Measurements from ENCODE around the gene TNFSF8.
A peak's percentile ranks its signal among the peaks of the same experiment; 100 is the strongest.

Gene TNFSF8

DNA sequence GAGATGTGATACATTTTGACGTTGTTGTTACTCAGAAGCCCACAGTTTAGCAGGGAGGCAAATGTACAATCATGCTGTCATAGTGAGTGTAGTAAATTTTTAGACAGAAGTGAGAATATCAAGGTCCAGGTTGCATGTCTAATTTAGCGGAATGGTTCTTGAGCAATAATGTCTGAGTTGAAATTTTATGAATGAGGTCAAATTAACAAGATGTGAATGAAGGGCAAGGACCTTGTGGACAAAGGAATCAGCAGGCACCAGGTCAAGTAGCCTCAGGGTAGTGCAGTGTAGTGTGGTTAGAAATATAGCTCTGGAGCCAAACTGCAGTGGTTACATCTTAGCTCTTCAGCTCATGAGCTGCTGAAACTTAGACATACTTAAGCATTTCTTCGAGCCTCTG lies 36.2 kb downstream of the TNFSF8 start:
- intact Hi-C loops (cut with micrococcal nuclease) = no loop called here

DNA sequence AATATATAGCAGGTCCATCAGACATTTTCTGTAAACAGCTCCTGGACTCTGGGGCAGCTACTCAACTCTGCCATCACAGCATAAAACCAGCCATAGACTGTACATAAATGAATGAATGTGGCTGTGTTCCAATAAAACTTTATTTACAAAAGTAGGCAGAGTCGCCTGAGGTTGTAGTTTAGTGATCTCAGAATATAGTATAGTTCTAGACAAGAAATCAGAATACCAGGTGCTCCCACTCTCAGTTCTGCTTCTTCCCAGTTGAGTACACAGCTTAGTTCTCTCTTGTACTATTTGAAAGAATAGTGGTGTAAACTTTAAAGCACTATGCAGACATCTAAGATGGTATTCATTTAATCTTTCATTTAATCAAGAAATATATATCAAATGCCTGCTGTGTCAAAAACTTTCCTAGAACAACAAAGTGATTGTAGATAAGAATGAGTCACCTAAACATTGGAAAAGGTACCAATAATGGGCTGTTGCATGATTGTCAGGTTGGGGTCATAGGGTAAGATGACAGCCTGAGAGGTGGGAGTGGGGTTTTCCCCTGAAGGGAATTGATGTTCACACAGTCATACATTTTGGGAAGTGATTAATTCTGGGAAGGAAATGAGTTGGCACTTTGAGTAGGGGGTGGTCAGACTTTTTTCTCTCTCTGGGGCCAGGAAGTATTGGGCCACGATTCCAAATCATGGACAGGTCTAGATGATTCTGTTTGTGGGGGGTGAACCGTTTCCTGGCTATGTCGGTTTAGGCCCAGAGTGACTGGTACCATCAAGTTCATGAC lies 37.0 kb downstream of the TNFSF8 start:
- Mint-ChIP-seq H3K4me1 (ENCODE audit: low read depth) (peaks cover 47% of the 10 kb centered on the region), H3K4me3 (no peak overlapping the region), H3K9me3 (no peaks in the 10 kb centered on the region), H3K27ac (peak overlapping the region; percentile 79), H3K36me3 (ENCODE audit: low read depth) (no peaks in the 10 kb centered on the region), H3K27me3 (peaks cover 6% of the 10 kb centered on the region)
- intact Hi-C loops (cut with micrococcal nuclease) = no loop called here

More for the DNA sequence above, 36.2 kb downstream of the TNFSF8 start:
- no peaks in the 10 kb centered on the region for H3K9me3 Mint-ChIP-seq
- no peaks in the 10 kb centered on the region for H3K36me3 Mint-ChIP-seq (ENCODE audit: low read depth)
- H3K27ac Mint-ChIP-seq = peak overlapping the region; percentile 79
- H3K27me3 Mint-ChIP-seq = peaks cover 4% of the 10 kb centered on the region
- H3K4me3 Mint-ChIP-seq = no peak overlapping the region
- H3K4me1 Mint-ChIP-seq (ENCODE audit: low read depth) = peaks cover 39% of the 10 kb centered on the region

DNA sequence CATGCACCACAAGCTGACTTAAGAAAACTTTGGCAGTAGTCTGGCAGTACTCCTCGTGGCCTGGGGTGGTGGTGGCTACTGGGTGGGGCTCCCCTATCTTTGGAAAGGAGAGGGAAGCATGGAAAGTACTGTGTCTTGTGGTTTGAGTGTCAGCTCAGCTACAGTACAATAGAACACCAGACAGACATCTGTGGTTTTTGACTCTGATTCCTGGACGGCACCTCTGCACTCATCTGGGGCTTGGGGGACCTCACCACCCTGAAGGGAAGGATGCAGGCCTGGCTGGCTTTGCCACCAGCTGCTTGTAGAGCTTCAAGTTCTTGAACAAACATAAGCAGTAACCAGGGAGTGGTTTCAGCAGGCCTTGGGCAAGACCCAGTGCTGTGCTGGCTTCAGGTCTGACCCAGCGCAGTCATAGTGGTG lies 40.6 kb downstream of the TNFSF8 start:
- Mint-ChIP-seq H3K4me1 (ENCODE audit: low read depth) (peaks cover 35% of the 10 kb centered on the region), H3K9me3 (peaks cover 24% of the 10 kb centered on the region), H3K36me3 (ENCODE audit: low read depth) (peaks cover 9% of the 10 kb centered on the region), H3K27ac (peak overlapping the region; percentile 55), H3K27me3 (peaks cover 7% of the 10 kb centered on the region), H3K4me3 (no peak overlapping the region)
- intact Hi-C loops (cut with micrococcal nuclease) = no loop called here

DNA sequence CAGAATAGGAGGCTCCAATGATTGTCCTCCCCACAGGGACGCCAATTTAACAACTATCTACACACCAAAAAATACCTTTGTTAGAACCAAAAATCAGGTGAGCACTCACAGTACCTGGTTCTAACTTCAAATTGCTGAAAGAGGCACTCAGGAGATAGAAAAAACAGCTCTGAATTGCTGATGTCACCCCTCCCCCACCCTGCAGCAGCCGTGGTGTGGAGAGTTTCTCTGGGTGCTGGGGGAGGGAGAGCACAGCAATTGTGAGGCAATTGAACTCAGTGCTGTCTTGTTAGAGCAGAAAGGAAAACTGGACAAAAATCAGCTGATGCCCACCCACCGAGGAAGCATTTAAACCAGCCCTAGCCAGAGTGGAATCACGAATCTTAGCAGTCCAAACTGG lies 41.8 kb downstream of the TNFSF8 start:
- intact Hi-C loops (cut with micrococcal nuclease) = no loop called here
- Mint-ChIP-seq H3K27me3 (peaks cover 3% of the 10 kb centered on the region), H3K27ac (no peak overlapping the region), H3K4me1 (ENCODE audit: low read depth) (peaks cover 23% of the 10 kb centered on the region), H3K36me3 (ENCODE audit: low read depth) (peaks cover 14% of the 10 kb centered on the region), H3K4me3 (no peak overlapping the region), H3K9me3 (peaks cover 29% of the 10 kb centered on the region)

DNA sequence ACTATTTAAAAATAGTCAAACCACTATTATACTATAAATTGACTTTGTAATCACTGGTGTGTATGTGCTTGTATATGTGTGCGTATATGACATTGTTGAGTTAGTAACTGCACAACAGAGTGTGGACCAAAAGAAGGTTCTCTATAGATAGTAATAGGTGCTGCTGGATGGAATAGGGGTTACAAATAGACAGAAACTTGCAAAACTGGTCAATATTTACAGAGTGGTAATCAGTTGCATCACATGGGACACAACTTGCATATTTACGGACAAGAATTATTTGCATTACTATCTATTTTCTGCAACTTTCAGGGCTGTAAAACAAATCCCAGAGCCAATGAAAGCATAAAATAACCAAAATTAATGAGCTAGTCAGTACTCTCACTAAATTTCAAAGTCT lies 42.4 kb downstream of the TNFSF8 start:
- peaks cover 3% of the 10 kb centered on the region for H3K27me3 Mint-ChIP-seq
- H3K27ac Mint-ChIP-seq = no peak overlapping the region
- peaks cover 14% of the 10 kb centered on the region for H3K36me3 Mint-ChIP-seq (ENCODE audit: low read depth)
- H3K4me1 Mint-ChIP-seq (ENCODE audit: low read depth) = peaks cover 20% of the 10 kb centered on the region
- peaks cover 29% of the 10 kb centered on the region for H3K9me3 Mint-ChIP-seq
- intact Hi-C loops (cut with micrococcal nuclease) = no loop called here
- no peak overlapping the region for H3K4me3 Mint-ChIP-seq

DNA sequence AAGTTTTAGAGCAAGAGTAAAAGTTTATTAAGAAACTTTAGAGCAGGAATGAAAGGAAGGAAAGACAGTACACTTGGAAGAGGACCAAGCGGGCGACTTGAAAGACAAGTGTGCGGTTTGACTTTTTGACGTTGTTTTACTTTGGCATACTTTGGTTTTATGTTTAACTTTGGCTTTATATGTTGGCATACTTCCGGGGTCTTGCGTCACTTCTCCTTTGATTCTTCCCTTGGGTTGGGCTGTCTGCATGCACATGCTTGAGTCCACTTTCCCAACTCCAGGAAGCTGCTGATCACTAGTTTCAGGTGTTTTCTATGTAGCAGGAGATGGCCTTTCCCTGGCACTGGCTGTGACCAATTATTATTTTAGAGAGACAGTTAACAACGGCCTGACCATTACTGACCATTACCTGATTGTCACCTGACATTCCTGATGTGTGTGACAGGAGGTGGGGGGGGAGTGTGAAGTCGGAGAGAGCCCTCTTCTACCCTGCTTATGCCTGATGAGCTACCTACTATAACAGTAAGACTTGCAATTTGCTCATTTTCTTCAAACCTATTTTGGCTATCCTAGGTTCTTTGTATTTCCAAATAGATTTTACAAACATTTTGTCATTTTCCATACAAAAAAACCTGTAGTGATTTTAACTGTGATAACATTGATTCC lies 45.5 kb downstream of the TNFSF8 start:
- Mint-ChIP-seq H3K4me3 (no peak overlapping the region), H3K27ac (no peak overlapping the region), H3K4me1 (ENCODE audit: low read depth) (peaks cover 15% of the 10 kb centered on the region), H3K36me3 (ENCODE audit: low read depth) (peaks cover 14% of the 10 kb centered on the region), H3K9me3 (peaks cover 29% of the 10 kb centered on the region), H3K27me3 (peaks cover 3% of the 10 kb centered on the region)
- intact Hi-C loops (cut with micrococcal nuclease) = no loop called here

DNA sequence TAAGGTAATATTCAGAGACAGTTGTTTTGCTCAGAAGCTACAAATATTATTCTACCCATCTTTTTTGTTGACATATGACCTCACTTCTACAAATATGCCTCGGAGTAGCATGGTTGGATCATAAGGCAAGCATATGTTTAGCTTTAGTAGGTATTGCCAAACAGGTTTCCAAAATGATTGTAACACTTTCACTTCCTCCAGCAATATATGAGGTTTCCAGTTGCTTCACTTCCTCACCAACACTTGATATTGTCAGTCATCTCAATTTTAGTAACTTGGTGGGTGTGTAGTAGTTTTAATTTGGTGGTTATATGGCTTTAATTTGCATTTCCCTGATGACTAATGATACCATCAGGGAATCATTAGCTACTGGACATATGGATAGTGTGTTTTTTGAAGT lies 46.7 kb downstream of the TNFSF8 start:
- Mint-ChIP-seq H3K36me3 (ENCODE audit: low read depth) (peaks cover 14% of the 10 kb centered on the region), H3K9me3 (peaks cover 29% of the 10 kb centered on the region), H3K27ac (no peak overlapping the region), H3K4me1 (ENCODE audit: low read depth) (peaks cover 3% of the 10 kb centered on the region), H3K4me3 (no peak overlapping the region), H3K27me3 (peaks cover 1% of the 10 kb centered on the region)
- intact Hi-C loops (cut with micrococcal nuclease) = no loop called here

DNA sequence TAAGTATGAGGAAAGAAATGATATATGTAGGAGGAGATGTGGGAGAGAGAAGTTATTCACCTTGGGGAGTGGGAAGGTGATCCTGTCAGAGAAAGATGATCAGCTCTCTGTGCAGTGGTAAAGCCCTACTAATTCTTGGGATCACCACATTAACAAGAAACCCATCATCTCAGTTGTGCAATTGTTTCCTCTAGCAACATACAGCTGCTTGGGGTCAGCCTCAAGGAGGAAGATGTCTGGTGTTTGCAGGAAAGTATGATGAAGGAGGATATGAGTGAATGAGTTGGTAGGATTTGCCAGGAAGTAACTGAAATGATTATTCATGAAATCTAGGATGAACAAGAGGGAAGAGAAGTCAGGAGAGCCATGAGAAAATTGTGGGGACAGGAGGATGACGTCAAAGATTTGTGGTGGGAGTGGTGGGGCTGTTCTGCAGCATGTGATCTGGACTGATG lies 50.1 kb downstream of the TNFSF8 start:
- H3K36me3 Mint-ChIP-seq (ENCODE audit: low read depth) = peaks cover 8% of the 10 kb centered on the region
- H3K4me1 Mint-ChIP-seq (ENCODE audit: low read depth) = no peaks in the 10 kb centered on the region
- no peaks in the 10 kb centered on the region for H3K27me3 Mint-ChIP-seq
- no peak overlapping the region for H3K27ac Mint-ChIP-seq
- H3K4me3 Mint-ChIP-seq = no peak overlapping the region
- intact Hi-C loops (cut with micrococcal nuclease) = no loop called here
- peaks cover 38% of the 10 kb centered on the region for H3K9me3 Mint-ChIP-seq

DNA sequence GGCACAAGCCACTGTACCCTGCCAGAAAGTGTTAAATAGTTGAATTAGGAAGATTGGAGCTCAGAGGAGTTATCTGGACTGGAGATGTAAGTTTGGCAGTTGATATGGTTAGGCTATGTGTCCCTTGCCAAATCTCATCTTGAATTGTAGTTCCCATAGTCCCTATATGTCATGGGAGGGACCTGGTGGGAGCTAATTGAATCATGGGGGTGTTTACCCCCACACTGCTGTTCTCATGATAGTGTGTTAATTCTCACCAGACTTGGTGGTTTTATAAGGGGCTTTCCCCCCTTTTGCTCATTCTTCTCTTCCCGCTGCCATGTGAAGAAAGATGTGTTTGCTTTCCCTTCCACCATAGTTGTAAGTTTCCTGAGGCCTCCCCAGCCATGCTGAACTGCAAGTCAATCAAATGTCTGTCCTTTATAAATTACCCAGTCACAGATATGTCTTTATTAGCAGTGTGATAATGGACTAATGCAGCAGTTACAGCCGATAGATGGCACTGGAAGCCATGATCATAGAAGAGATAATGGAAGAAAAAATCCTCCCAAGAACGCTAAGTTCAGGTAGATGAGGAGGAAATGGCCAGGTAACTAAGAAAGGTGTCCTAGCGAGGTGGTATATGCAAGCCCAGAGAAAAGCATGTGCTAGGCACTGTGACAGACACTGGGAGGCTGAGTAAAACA lies 51.4 kb downstream of the TNFSF8 start:
- no peaks in the 10 kb centered on the region for H3K4me1 Mint-ChIP-seq (ENCODE audit: low read depth)
- H3K4me3 Mint-ChIP-seq = no peak overlapping the region
- H3K36me3 Mint-ChIP-seq (ENCODE audit: low read depth) = no peaks in the 10 kb centered on the region
- peaks cover 42% of the 10 kb centered on the region for H3K9me3 Mint-ChIP-seq
- no peaks in the 10 kb centered on the region for H3K27me3 Mint-ChIP-seq
- intact Hi-C loops (cut with micrococcal nuclease) = no loop called here
- no peak overlapping the region for H3K27ac Mint-ChIP-seq

DNA sequence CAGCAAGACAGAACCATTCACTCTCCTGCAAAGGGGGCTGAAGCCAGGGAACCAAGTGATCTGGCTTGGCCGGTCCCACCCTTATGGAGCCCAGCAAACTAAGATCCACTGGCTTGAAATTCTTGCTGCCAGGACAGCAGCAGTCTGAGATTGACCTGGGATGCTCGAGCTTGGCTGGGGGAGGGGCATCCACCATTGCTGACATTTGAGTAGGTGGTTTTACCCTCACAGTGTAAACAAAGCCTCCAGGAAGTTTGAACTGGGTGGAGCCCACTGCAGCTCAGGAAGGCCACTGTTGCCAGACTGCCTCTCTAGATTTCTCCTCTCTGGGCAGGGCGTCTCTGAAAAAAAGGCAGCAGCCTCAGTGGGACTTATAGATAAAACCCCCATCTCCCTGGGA lies 60.5 kb downstream of the TNFSF8 start:
- intact Hi-C loops (cut with micrococcal nuclease) = no loop called here
- Mint-ChIP-seq H3K27me3 (peaks cover 2% of the 10 kb centered on the region), H3K36me3 (ENCODE audit: low read depth) (no peaks in the 10 kb centered on the region), H3K4me3 (no peak overlapping the region), H3K4me1 (ENCODE audit: low read depth) (peaks cover 8% of the 10 kb centered on the region), H3K27ac (no peak overlapping the region), H3K9me3 (peaks cover 9% of the 10 kb centered on the region)

DNA sequence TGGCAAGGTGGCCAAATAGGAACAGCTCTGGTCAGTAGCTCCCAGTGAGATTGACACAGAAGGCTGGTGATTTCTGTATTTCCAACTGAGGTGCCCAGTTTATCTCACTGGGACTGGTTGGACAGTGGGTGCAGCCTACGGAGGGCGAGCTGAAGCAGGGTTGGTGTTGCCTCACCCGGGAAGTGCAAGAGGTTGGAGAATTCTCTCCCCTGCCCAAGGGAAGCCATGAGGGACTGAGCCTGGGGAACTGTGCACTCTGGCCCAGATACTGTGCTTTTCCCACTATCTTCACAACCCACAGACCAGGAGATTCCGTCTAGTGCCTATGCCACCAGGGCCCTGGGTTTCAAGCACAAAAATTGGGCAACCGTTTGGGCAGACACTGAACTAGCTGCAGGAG lies 61.0 kb downstream of the TNFSF8 start:
- Mint-ChIP-seq H3K27me3 (peaks cover 2% of the 10 kb centered on the region), H3K27ac (no peak overlapping the region), H3K4me3 (no peak overlapping the region), H3K4me1 (ENCODE audit: low read depth) (peaks cover 8% of the 10 kb centered on the region), H3K36me3 (ENCODE audit: low read depth) (no peaks in the 10 kb centered on the region), H3K9me3 (peaks cover 5% of the 10 kb centered on the region)
- intact Hi-C loops (cut with micrococcal nuclease) = no loop called here

DNA sequence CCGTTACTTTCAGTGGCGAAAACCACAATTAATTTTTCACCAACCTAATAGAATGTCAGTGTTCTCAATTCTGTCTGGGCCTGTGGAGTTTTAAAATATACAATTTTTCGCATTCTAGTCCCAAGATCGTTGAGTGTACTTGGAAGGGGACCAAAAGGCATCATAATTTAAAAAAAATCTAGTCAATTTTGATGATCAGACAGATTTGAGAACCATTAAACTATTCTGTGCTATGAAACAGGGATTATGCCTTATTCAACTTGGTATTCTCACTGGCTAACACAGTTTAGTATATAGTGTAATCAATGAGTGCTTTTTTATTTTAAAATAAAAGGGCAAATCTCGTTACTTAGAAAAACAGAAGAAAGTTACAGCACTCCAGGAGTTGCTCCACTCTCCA lies 63.1 kb downstream of the TNFSF8 start:
- Mint-ChIP-seq H3K9me3 (no peaks in the 10 kb centered on the region), H3K36me3 (ENCODE audit: low read depth) (no peaks in the 10 kb centered on the region), H3K4me3 (no peak overlapping the region), H3K27ac (no peak overlapping the region), H3K27me3 (peaks cover 1% of the 10 kb centered on the region), H3K4me1 (ENCODE audit: low read depth) (peaks cover 8% of the 10 kb centered on the region)
- intact Hi-C loops (cut with micrococcal nuclease) = no loop called here

DNA sequence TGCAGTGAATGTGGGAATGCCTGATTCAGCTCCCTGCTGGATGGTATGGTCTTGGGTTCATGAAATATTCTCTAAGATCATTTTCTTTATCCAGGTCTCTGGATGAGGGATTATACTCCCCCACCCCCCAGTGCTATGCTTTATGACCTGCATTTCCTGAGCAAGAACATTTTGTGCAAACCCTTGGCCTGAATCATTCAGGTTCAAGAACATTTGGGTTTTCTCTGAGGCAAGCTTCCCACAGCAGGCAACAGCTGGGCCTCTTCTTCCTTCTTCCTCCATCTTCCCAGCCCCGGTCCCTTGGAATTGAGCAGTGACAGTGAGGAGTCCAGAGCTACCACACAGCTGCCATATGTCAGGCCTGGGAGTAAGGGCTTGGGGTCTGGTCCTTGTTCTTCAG lies 65.9 kb downstream of the TNFSF8 start:
- H3K36me3 Mint-ChIP-seq (ENCODE audit: low read depth) = no peaks in the 10 kb centered on the region
- no peaks in the 10 kb centered on the region for H3K9me3 Mint-ChIP-seq
- no peaks in the 10 kb centered on the region for H3K27me3 Mint-ChIP-seq
- H3K4me1 Mint-ChIP-seq (ENCODE audit: low read depth) = peaks cover 3% of the 10 kb centered on the region
- H3K4me3 Mint-ChIP-seq = no peak overlapping the region
- intact Hi-C loops (cut with micrococcal nuclease) = no loop called here
- H3K27ac Mint-ChIP-seq = no peak overlapping the region

DNA sequence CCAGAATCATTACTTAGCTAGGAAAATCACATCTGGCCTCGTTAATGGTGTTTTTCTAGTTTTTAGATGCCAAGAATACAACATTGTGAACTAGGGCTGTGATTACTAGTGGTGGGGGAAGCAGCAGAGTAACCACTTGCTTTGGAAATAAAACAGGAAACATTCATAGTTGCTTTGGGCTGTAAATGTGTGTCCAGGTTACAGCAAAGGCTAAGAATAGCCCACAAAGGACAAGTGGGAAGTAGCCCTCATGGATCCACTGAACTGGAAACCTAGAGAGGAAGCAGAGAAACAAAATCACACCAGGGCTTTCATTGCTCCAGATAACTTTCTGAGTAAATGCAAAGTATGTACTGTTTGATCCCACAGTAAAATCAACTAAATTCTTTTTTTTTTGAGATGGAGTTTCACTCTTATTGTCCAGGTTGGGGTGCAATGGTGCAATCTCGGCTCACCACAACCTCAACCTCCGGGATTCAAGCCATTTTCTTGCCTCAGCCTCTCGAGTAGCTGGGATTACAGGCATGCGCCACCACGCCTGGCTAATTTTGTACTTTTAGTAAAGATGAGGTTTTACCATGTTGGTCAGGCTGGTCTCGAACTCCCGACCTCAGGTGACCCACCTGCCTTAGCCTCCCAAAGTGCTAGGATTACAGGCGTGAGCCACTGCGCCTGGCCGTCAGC lies 68.3 kb downstream of the TNFSF8 start:
- Mint-ChIP-seq H3K9me3 (no peaks in the 10 kb centered on the region), H3K27me3 (no peaks in the 10 kb centered on the region), H3K36me3 (ENCODE audit: low read depth) (no peaks in the 10 kb centered on the region), H3K4me1 (ENCODE audit: low read depth) (no peaks in the 10 kb centered on the region), H3K4me3 (no peak overlapping the region), H3K27ac (no peak overlapping the region)
- intact Hi-C loops (cut with micrococcal nuclease) = no loop called here
